Lower leg skin (tissue), 3 donors: Measurements from ENCODE around the gene RPL29.

Source experiments
- CTCF ChIP-seq, 3 donors: fragments of 450-650 bp; IDR thresholded peaks; one replicate each; pipeline ENCODE4 v1.5.1; 2016; ENCODE audit warnings: antibody characterized with exemption in 3 of 3, mild to moderate bottlenecking in 3 of 3, moderate library complexity in 2 of 3
- POLR2A ChIP-seq, 2 donors: fragments of 450-650 bp; IDR thresholded peaks; one replicate each; pipeline ENCODE4 v1.6.1; 2016 to 2017; ENCODE audit warnings: antibody characterized with exemption in 2 of 2, mild to moderate bottlenecking in 1 of 2, moderate library complexity in 1 of 2

GRCh38 chr3:52006820-52007133 is 11.1 kb upstream of the RPL29 start:
- no peak for TF ChIP-seq CTCF (IDR thresholded peaks at IDR 0.05)
- TF ChIP-seq POLR2A (IDR thresholded peaks at IDR 0.05), result no peak
